CD4-positive, CD25-positive, alpha-beta regulatory T cell (primary cell): ENCODE results near the gene AOC3. TPM values are rescaled to one million over a fixed set of nuclear protein-coding genes. Genes with fewer than 3 reads are reported as not detected.

ENCODE experiments used
- ATAC-seq, 2 donors: fragments of 150-1000 bp; cut with Tn5 transposase; one replicate each; pipeline ENCODE4 v1.10.0; 2021; ENCODE audit warnings: low read depth in 2 of 2, moderate number of reproducible peaks in 2 of 2, moderate library complexity in 1 of 2
- DNase-seq, 3 donors: peaks; one replicate each; pipeline versions ENCODE4 v3.0.0 to v3.0.0-alpha.2; 2012 to 2022; ENCODE audit warnings: mixed read lengths in 1 of 3
- H3K27ac ChIP-seq: one replicate; pipeline ENCODE4 v1.7.0; 2013; ENCODE audit warnings: mild to moderate bottlenecking, low read length; ENCODE audit not compliant: insufficient read depth, poor library complexity, severe bottlenecking
- H3K27me3 ChIP-seq: one replicate; pipeline ENCODE4 v1.7.0; 2013; ENCODE audit warnings: low read length; ENCODE audit not compliant: control insufficient read depth, insufficient read depth
- H3K36me3 ChIP-seq: one replicate; pipeline ENCODE4 v1.7.0; 2013; ENCODE audit warnings: mild to moderate bottlenecking, low read length, moderate library complexity; ENCODE audit not compliant: control insufficient read depth, insufficient read depth
- H3K4me1 ChIP-seq: 2 replicates; pipeline ENCODE4 v1.7.0; 2013; ENCODE audit warnings: mild to moderate bottlenecking, low read length; ENCODE audit not compliant: insufficient read depth, control insufficient read depth, poor library complexity, severe bottlenecking
- H3K4me3 ChIP-seq: one replicate; pipeline ENCODE4 v1.7.0; 2013; ENCODE audit warnings: low read depth, mild to moderate bottlenecking, low read length, moderate library complexity
- H3K9me3 ChIP-seq, 2 experiments: 1 replicate in 1 of 2; 2 replicates in 1 of 2; pipeline ENCODE4 v1.7.0; 2013; ENCODE audit warnings: low read length in 2 of 2, mild to moderate bottlenecking in 1 of 2, moderate library complexity in 1 of 2; ENCODE audit not compliant: control insufficient read depth in 2 of 2
- H3K27ac Mint-ChIP-seq, 3 donors: one replicate each; pipeline ENCODE4 v1.8.0; 2020 to 2022; ENCODE audit warnings: mild to moderate bottlenecking in 3 of 3, mixed read lengths in 3 of 3, moderate library complexity in 2 of 3
- H3K27me3 Mint-ChIP-seq: one replicate; pipeline ENCODE4 v1.8.0; 2022; ENCODE audit warnings: mild to moderate bottlenecking, mixed read lengths
- H3K36me3 Mint-ChIP-seq: one replicate; pipeline ENCODE4 v1.8.0; 2020; ENCODE audit warnings: mixed read lengths
- H3K4me1 Mint-ChIP-seq, 4 donors: one replicate each; pipeline ENCODE4 v1.8.0; 2020 to 2022; ENCODE audit warnings: mixed read lengths in 4 of 4, mild to moderate bottlenecking in 1 of 4
- H3K4me3 Mint-ChIP-seq, 4 donors: one replicate each; pipeline ENCODE4 v1.8.0; 2020 to 2022; ENCODE audit warnings: mild to moderate bottlenecking in 4 of 4, mixed read lengths in 4 of 4, moderate library complexity in 3 of 4
- H3K9me3 Mint-ChIP-seq, 7 donors: one replicate each; pipeline ENCODE4 v1.8.0; 2020 to 2022; ENCODE audit warnings: mixed read lengths in 7 of 7, mild to moderate bottlenecking in 3 of 7, moderate library complexity in 2 of 7
- polyA plus RNA-seq, 4 donors: library from polyadenylated mRNA; unstranded; fragments of 300-500 nt; fragmentation: Illumina TruSeq; gene quantifications; one replicate each; pipeline ENCODE4 v1.2.3, GENCODE V29; 2021
- total RNA-seq: library from RNA; stranded (reverse); gene quantifications from one replicate; pipeline ENCODE4 v1.2.3, GENCODE V29; 2022

AOC3 gene
- total RNA-seq (0.49 TPM), polyA plus RNA-seq (not detected)

- peak within 1 kb of the TSS; percentile 14 for H3K27ac ChIP-seq
- no peak within 1 kb of the TSS for H3K4me3 Mint-ChIP-seq
- no peaks in the 10 kb centered on the region for H3K9me3 Mint-ChIP-seq
- no peaks in the 10 kb centered on the region for H3K36me3 Mint-ChIP-seq
- no peaks in the 10 kb centered on the region for H3K4me1 ChIP-seq
- no peaks in the 10 kb centered on the region for H3K27me3 Mint-ChIP-seq
- H3K36me3 ChIP-seq = no peaks in the 10 kb centered on the region
- no peak for ATAC-seq
- no peak within 1 kb of the TSS for H3K4me3 ChIP-seq
- no peaks in the 10 kb centered on the region for H3K27me3 ChIP-seq
- no peaks in the 10 kb centered on the region for H3K9me3 ChIP-seq
- peak within 1 kb of the TSS in 1 of 3 donors; percentile 46 for H3K27ac Mint-ChIP-seq
- DNase-seq = no peak
- no peaks in the 10 kb centered on the region for H3K4me1 Mint-ChIP-seq
These were observed at the start of gene AOC3 for GRCh38 chr17:42850954-42851353. Gene AOC3 (plus strand): TSS chr17:42851199. CDS start chr17:42851344, 145 bp downstream.

GRCh38 chr17:42803074-42803883 is 47.7 kb upstream of the AOC3 start:
- H3K27me3 Mint-ChIP-seq = peaks cover 11% of the 10 kb centered on the region
- H3K27ac Mint-ChIP-seq = no peak overlapping the region
- Histone ChIP-seq H3K36me3 (no peaks in the 10 kb centered on the region), H3K4me1 (peaks cover under 1% of the 10 kb centered on the region), H3K4me3 (no peak overlapping the region), H3K9me3 (no peaks in the 10 kb centered on the region), H3K27ac (no peak overlapping the region), H3K27me3 (no peaks in the 10 kb centered on the region)
- no peak overlapping the region for H3K4me3 Mint-ChIP-seq
- H3K4me1 Mint-ChIP-seq = peaks cover 0 to 9% (median 6%) of the 10 kb centered on the region in 4 donors
- no peaks in the 10 kb centered on the region for H3K9me3 Mint-ChIP-seq
- H3K36me3 Mint-ChIP-seq = peaks cover 5% of the 10 kb centered on the region
- ATAC-seq (no peak), DNase-seq (no peak)

GRCh38 chr17:42804918-42805367 is 46.1 kb upstream of the AOC3 start:
- H3K36me3 ChIP-seq = peaks cover 11% of the 10 kb centered on the region
- H3K4me3 Mint-ChIP-seq = no peak overlapping the region
- H3K9me3 ChIP-seq = no peaks in the 10 kb centered on the region
- H3K27me3 ChIP-seq = no peaks in the 10 kb centered on the region
- no peaks in the 10 kb centered on the region for H3K9me3 Mint-ChIP-seq
- ATAC-seq = no peak
- no peak for DNase-seq
- peaks cover 4% of the 10 kb centered on the region for H3K27me3 Mint-ChIP-seq
- no peaks in the 10 kb centered on the region for H3K4me1 Mint-ChIP-seq
- no peaks in the 10 kb centered on the region for H3K4me1 ChIP-seq
- no peak overlapping the region for H3K4me3 ChIP-seq
- H3K27ac Mint-ChIP-seq = peak overlapping the region in 1 of 3 donors; percentile 8
- H3K36me3 Mint-ChIP-seq = peaks cover 1% of the 10 kb centered on the region
- no peak overlapping the region for H3K27ac ChIP-seq

GRCh38 chr17:42806249-42806648 is 44.8 kb upstream of the AOC3 start:
- no peak for DNase-seq
- H3K4me3 ChIP-seq = no peak overlapping the region
- H3K27ac ChIP-seq = no peak overlapping the region
- H3K4me1 ChIP-seq = no peaks in the 10 kb centered on the region
- H3K36me3 Mint-ChIP-seq = peaks cover 11% of the 10 kb centered on the region
- H3K27me3 ChIP-seq = no peaks in the 10 kb centered on the region
- no peaks in the 10 kb centered on the region for H3K27me3 Mint-ChIP-seq
- peak overlapping the region in 1 of 3 donors; percentile 2 for H3K27ac Mint-ChIP-seq
- ATAC-seq = no peak
- peaks cover 24% of the 10 kb centered on the region for H3K36me3 ChIP-seq
- H3K9me3 ChIP-seq = no peaks in the 10 kb centered on the region
- H3K4me1 Mint-ChIP-seq = peaks cover 0 to 4% (median 0%) of the 10 kb centered on the region in 4 donors
- H3K4me3 Mint-ChIP-seq = no peak overlapping the region
- H3K9me3 Mint-ChIP-seq = no peaks in the 10 kb centered on the region

- H3K27ac ChIP-seq = no peak overlapping the region
- no peak overlapping the region for H3K4me3 ChIP-seq
- Mint-ChIP-seq H3K27me3 (no peaks in the 10 kb centered on the region), H3K9me3 (no peaks in the 10 kb centered on the region), H3K4me3 (no peak overlapping the region), H3K27ac (no peak overlapping the region), H3K4me1 (peaks cover 0 to 4% (median 3%) of the 10 kb centered on the region in 4 donors), H3K36me3 (peaks cover 27% of the 10 kb centered on the region)
- H3K9me3 ChIP-seq = no peaks in the 10 kb centered on the region
- ATAC-seq (no peak), DNase-seq (no peak)
- no peaks in the 10 kb centered on the region for H3K27me3 ChIP-seq
- no peaks in the 10 kb centered on the region for H3K4me1 ChIP-seq
- H3K36me3 ChIP-seq = peaks cover 41% of the 10 kb centered on the region
These were observed 41.7 kb upstream of the AOC3 start for GRCh38 chr17:42809250-42809649.

- peaks cover 84% of the 10 kb centered on the region for H3K36me3 ChIP-seq
- no peak overlapping the region for H3K27ac ChIP-seq
- no peak for ATAC-seq
- Mint-ChIP-seq H3K27me3 (no peaks in the 10 kb centered on the region), H3K4me3 (peak overlapping the region in 1 of 4 donors; percentile 23), H3K27ac (peak overlapping the region in 2 of 3 donors; percentile 7 to 31), H3K4me1 (peaks cover under 1 to 6% (median 4%) of the 10 kb centered on the region in 4 donors), H3K36me3 (peaks cover 50% of the 10 kb centered on the region), H3K9me3 (no peaks in the 10 kb centered on the region)
- no peaks in the 10 kb centered on the region for H3K4me1 ChIP-seq
- no peak for DNase-seq
- H3K4me3 ChIP-seq = no peak overlapping the region
- no peaks in the 10 kb centered on the region for H3K9me3 ChIP-seq
- no peaks in the 10 kb centered on the region for H3K27me3 ChIP-seq
These were observed 36.2 kb upstream of the AOC3 start for GRCh38 chr17:42814633-42815399.

- Histone ChIP-seq H3K4me3 (no peak overlapping the region), H3K36me3 (peaks cover 76% of the 10 kb centered on the region), H3K4me1 (peaks cover 2% of the 10 kb centered on the region), H3K27ac (no peak overlapping the region), H3K27me3 (no peaks in the 10 kb centered on the region), H3K9me3 (no peaks in the 10 kb centered on the region)
- H3K27me3 Mint-ChIP-seq = no peaks in the 10 kb centered on the region
- no peak overlapping the region for H3K4me3 Mint-ChIP-seq
- DNase-seq = no peak
- H3K9me3 Mint-ChIP-seq = no peaks in the 10 kb centered on the region
- no peak overlapping the region for H3K27ac Mint-ChIP-seq
- peaks cover 47% of the 10 kb centered on the region for H3K36me3 Mint-ChIP-seq
- H3K4me1 Mint-ChIP-seq = peaks cover 8 to 33% (median 15%) of the 10 kb centered on the region in 4 donors
- ATAC-seq = no peak
These were observed 33.1 kb upstream of the AOC3 start for GRCh38 chr17:42817866-42818265.
